ENCODE data around the gene LIFR. TPM values are rescaled to one million over a fixed set of nuclear protein-coding genes. Genes with fewer than 3 reads are reported as not detected.

Gene LIFR
- total and polyA plus RNA-seq, 2 experiments from 2014 or later: 50.2 to 83.8 TPM

DNA sequence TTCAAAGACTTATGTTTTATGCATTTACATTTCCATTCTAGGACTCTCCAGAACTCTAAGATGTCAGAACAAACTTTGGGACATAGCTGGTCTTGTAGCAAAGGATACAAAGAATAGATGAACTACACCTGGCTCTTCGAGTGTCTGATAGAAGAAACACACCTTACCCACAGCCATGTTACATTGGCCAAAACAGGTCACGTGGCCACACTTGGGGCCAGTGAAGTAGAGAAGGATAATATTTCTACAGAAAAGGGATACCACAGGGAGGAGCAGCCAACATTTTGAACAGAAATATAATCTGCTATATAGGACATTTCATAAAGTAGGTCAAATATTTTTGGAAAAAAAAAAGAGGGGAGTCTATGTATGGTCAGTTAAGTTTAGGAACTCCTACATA, 22.7 kb upstream of the LIFR start:
- WGBS (ENCODE audit: low lambda C conversion rate, missing lambda C conversion rate): 96% methylated on average over 2 of the region's 2 CpGs
- no peak overlapping the region for H3K4me2 ChIP-seq

DNA sequence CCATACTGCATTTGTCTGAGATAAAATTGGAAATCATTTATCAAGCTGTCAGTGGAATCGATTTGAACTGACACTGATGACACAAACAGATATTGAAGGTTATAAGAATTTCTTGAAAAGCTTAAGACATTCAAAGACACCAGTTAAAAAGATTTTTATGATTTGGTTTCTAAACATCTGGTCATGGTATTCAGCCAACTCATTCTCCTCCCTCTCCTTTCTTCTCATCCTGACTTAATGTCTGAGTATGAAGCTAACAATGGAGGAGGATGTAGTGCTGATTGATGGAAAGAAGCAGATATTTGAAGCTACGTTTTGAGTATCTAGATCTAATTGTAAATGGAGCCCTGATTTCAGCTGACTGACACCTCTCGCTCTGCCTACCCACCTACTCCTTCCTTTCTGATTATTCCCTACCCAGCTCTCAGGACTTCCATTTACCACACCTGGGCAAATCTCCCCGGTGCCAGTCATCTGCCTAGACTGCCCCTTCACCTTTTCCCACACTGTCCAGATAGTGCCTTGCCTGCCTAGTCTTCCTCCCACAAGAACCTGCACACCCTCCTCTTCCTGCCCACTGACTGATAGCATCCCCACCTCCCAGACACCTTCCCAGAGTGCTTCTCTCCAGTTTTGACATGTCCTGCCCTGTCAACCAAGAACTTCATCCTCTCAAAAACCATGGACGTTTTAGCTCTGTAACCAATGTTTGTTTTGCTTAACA, 20.7 kb upstream of the LIFR start:
- Histone ChIP-seq H3K4me1 (ENCODE audit: insufficient read depth) (no peaks in the 10 kb centered on the region), H2AFZ (no peak overlapping the region), H3K9me2 (replicated peaks; ENCODE audit: insufficient read depth) (no peaks in the 10 kb centered on the region), H4K20me1 (ENCODE audit: insufficient read depth, poor library complexity, severe bottlenecking) (no peaks in the 10 kb centered on the region), H3K36me3 (replicated peaks; ENCODE audit: insufficient read depth, low read depth) (no peaks in the 10 kb centered on the region), H3K4me3 (no peak overlapping the region), H3K27me3 (no peaks in the 10 kb centered on the region), H3K4me2 (no peak overlapping the region), H3K27ac (no peak overlapping the region), H3K9me3 (ENCODE audit: low read depth) (no peaks in the 10 kb centered on the region), H3K79me2 (no peaks in the 10 kb centered on the region)
- TF ChIP-seq EZH2 (IDR thresholded peaks at IDR 0.05; ENCODE audit: borderline replicate concordance) (no peak), EZH2phosphoT487 (IDR thresholded peaks at IDR 0.05; ENCODE audit: low read depth, severe bottlenecking, unreplicated experiment) (no peak)
- TF ChIP-seq, protein P1, sequence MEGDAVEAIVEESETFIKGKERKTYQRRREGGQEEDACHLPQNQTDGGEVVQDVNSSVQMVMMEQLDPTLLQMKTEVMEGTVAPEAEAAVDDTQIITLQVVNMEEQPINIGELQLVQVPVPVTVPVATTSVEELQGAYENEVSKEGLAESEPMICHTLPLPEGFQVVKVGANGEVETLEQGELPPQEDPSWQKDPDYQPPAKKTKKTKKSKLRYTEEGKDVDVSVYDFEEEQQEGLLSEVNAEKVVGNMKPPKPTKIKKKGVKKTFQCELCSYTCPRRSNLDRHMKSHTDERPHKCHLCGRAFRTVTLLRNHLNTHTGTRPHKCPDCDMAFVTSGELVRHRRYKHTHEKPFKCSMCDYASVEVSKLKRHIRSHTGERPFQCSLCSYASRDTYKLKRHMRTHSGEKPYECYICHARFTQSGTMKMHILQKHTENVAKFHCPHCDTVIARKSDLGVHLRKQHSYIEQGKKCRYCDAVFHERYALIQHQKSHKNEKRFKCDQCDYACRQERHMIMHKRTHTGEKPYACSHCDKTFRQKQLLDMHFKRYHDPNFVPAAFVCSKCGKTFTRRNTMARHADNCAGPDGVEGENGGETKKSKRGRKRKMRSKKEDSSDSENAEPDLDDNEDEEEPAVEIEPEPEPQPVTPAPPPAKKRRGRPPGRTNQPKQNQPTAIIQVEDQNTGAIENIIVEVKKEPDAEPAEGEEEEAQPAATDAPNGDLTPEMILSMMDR (IDR thresholded peaks at IDR 0.05; ENCODE audit: poor library complexity): no peak
- 73% methylated on average over 5 of the region's 5 CpGs for WGBS (ENCODE audit: low lambda C conversion rate, missing lambda C conversion rate)
- DNase-seq (ENCODE audit: low spot score): no peak

More for the DNA sequence above, 22.7 kb upstream of the LIFR start:
- Histone ChIP-seq H3K9me3 (ENCODE audit: low read depth) (no peaks in the 10 kb centered on the region), H3K36me3 (replicated peaks; ENCODE audit: insufficient read depth, low read depth) (no peaks in the 10 kb centered on the region), H4K20me1 (ENCODE audit: insufficient read depth, poor library complexity, severe bottlenecking) (no peaks in the 10 kb centered on the region), H3K9me2 (replicated peaks; ENCODE audit: insufficient read depth) (no peaks in the 10 kb centered on the region), H3K27me3 (no peaks in the 10 kb centered on the region), H3K4me1 (ENCODE audit: insufficient read depth) (no peaks in the 10 kb centered on the region), H2AFZ (no peak overlapping the region), H3K27ac (no peak overlapping the region), H3K4me3 (no peak overlapping the region), H3K79me2 (no peaks in the 10 kb centered on the region)
- no peak for DNase-seq (ENCODE audit: low spot score)
- TF ChIP-seq, protein P1 (IDR thresholded peaks at IDR 0.05; ENCODE audit: poor library complexity): no peak
- no peak for TF ChIP-seq EZH2 (IDR thresholded peaks at IDR 0.05; ENCODE audit: borderline replicate concordance)
- TF ChIP-seq EZH2phosphoT487 (IDR thresholded peaks at IDR 0.05; ENCODE audit: low read depth, severe bottlenecking, unreplicated experiment): no peak

DNA sequence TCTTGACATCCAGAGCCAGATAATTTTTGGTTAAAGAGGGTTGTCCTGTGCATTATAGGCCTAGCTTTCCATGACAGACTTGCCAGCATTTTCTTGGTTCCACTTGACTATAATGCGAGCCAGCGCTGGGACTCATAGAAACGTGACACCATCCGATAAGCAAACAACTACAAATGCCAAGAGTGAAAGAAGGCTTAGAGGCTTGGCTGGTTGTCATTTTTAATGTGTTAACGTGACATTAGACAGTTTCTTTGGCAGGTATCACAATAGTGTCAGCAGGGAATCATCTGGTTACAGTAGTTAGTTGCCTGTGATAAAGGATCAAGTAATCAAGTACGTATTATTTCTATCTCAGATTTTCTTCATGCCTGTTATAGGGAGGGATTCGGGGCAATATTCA, 20.0 kb upstream of the LIFR start:
- no peak overlapping the region for H3K4me3 ChIP-seq
- TF ChIP-seq, protein P1 (IDR thresholded peaks at IDR 0.05; ENCODE audit: poor library complexity): no peak
- no peak for TF ChIP-seq EZH2phosphoT487 (IDR thresholded peaks at IDR 0.05; ENCODE audit: low read depth, severe bottlenecking, unreplicated experiment)
- no peak for TF ChIP-seq EZH2 (IDR thresholded peaks at IDR 0.05; ENCODE audit: borderline replicate concordance)
- no peak overlapping the region for H2AFZ ChIP-seq
- no peak overlapping the region for H3K27ac ChIP-seq
- no peaks in the 10 kb centered on the region for H4K20me1 ChIP-seq (ENCODE audit: insufficient read depth, poor library complexity, severe bottlenecking)
- no peaks in the 10 kb centered on the region for H3K9me3 ChIP-seq (ENCODE audit: low read depth)
- no peaks in the 10 kb centered on the region for H3K9me2 ChIP-seq (replicated peaks; ENCODE audit: insufficient read depth)
- 67% methylated on average over 7 of the region's 7 CpGs for WGBS (ENCODE audit: low lambda C conversion rate, missing lambda C conversion rate)
- H3K27me3 ChIP-seq: no peaks in the 10 kb centered on the region
- no peaks in the 10 kb centered on the region for H3K79me2 ChIP-seq
- no peak overlapping the region for H3K4me2 ChIP-seq
- H3K4me1 ChIP-seq (ENCODE audit: insufficient read depth): no peaks in the 10 kb centered on the region
- no peaks in the 10 kb centered on the region for H3K36me3 ChIP-seq (replicated peaks; ENCODE audit: insufficient read depth, low read depth)
- DNase-seq (ENCODE audit: low spot score): no peak

All from hepatocyte (in vitro differentiated cells).